SK-N-SH (cell line): ENCODE results near the gene CUBN. TPM values are rescaled to one million over a fixed set of nuclear protein-coding genes. Genes with fewer than 3 reads are reported as not detected.

Source experiments
- CTCF ChIA-PET: fragments of 300-600, 350-600 bp; formaldehyde crosslinking; extraction: SDS; loops from one replicate; lab custom pipeline; 2021; lab: Yijun Ruan, JAX
- POLR2A ChIA-PET: fragments of 350-600 bp; sonication (Branson Sonifier 250); formaldehyde crosslinking; extraction: SDS; loops from one replicate; lab custom pipeline; 2020; ENCODE audit warnings: antibody characterized with exemption, inconsistent platforms; lab: Yijun Ruan, JAX
- DNase-seq: peaks from one replicate; pipeline ENCODE4 v3.0.0; 2012
- H2AFZ ChIP-seq: fragments of 200-600 bp; sonication (generic); 2 replicates; pipeline ENCODE4 v1.8.1; 2016; ENCODE audit warnings: antibody characterized with exemption, mild to moderate bottlenecking, low read depth
- H3F3A ChIP-seq: fragments of 200-600 bp; sonication (generic); replicated peaks from 2 replicates; pipeline ENCODE3; 2016; ENCODE audit warnings: antibody characterized with exemption, mild to moderate bottlenecking; ENCODE audit not compliant: insufficient read depth
- H3K27ac ChIP-seq, 2 experiments: fragments of 200-500 bp in 1 of 2; fragments of 200-600 bp in 1 of 2; sonication (Bioruptor generic) in 1 of 2; sonication (generic), shearing (Covaris generic) in 1 of 2; 2 replicates each; pipeline versions ENCODE4 v1.5.1 to v1.6.1; 2014 to 2016; ENCODE audit warnings: low read depth in 2 of 2, inconsistent platforms in 1 of 2, low read length in 1 of 2, mild to moderate bottlenecking in 1 of 2, mixed read lengths in 1 of 2
- H3K27me3 ChIP-seq: fragments of 200-600 bp; sonication (generic), shearing (Covaris generic); 2 replicates; pipeline ENCODE4 v1.6.1; 2016; ENCODE audit warnings: mixed run types; ENCODE audit not compliant: insufficient read depth
- H3K36me3 ChIP-seq, 2 experiments: fragments of 200-500 bp in 1 of 2; fragments of 200-600 bp in 1 of 2; sonication (Bioruptor generic) in 1 of 2; sonication (generic) in 1 of 2; replicated peaks in 1 of 2; 2 replicates each; pipeline versions ENCODE3 to v1.5.1; 2014 to 2016; ENCODE audit warnings: low read length in 1 of 2, mild to moderate bottlenecking in 1 of 2; ENCODE audit not compliant: insufficient read depth in 2 of 2, control insufficient read depth in 1 of 2
- H3K4me1 ChIP-seq, 2 experiments: fragments of 200-500 bp in 1 of 2; fragments of 200-600 bp in 1 of 2; sonication (Bioruptor generic) in 1 of 2; sonication (generic), shearing (Covaris generic) in 1 of 2; 2 replicates each; pipeline versions ENCODE4 v1.5.1 to v1.6.1; 2014 to 2016; ENCODE audit warnings: low read depth in 1 of 2, low read length in 1 of 2, mixed run types in 1 of 2; ENCODE audit not compliant: insufficient read depth in 2 of 2, control insufficient read depth in 1 of 2
- H3K4me2 ChIP-seq: fragments of 200-600 bp; sonication (generic), shearing (Covaris generic); 2 replicates; pipeline ENCODE4 v1.6.1; 2017; ENCODE audit warnings: mixed run types
- H3K4me3 ChIP-seq, 2 experiments: fragments of 200-500 bp in 1 of 2; fragments of 200-600 bp in 1 of 2; sonication (Bioruptor generic) in 1 of 2; sonication (generic), shearing (Covaris generic) in 1 of 2; 2 replicates each; pipeline versions ENCODE4 v1.5.1 to v1.8.1; 2014 to 2016; ENCODE audit warnings: low read depth in 2 of 2, inconsistent platforms in 1 of 2, low read length in 1 of 2, mild to moderate bottlenecking in 1 of 2, mixed read lengths in 1 of 2, moderate library complexity in 1 of 2
- H3K79me2 ChIP-seq: fragments of 200-600 bp; sonication (generic); 2 replicates; pipeline ENCODE4 v1.8.1; 2017; ENCODE audit warnings: mild to moderate bottlenecking; ENCODE audit not compliant: insufficient read depth
- H3K9ac ChIP-seq: fragments of 200-600 bp; sonication (generic); 2 replicates; pipeline ENCODE4 v1.6.1; 2017; ENCODE audit warnings: mixed run types
- H3K9me2 ChIP-seq: fragments of 200-600 bp; sonication (generic); 2 replicates; pipeline ENCODE4 v1.6.1; 2017; ENCODE audit warnings: mixed run types
- H3K9me3 ChIP-seq: fragments of 200-600 bp; sonication (generic); 2 replicates; pipeline ENCODE4 v1.6.1; 2017; ENCODE audit warnings: mixed run types, mild to moderate bottlenecking, moderate library complexity
- H4K20me1 ChIP-seq: fragments of 200-600 bp; sonication (generic); 2 replicates; pipeline ENCODE4 v1.6.1; 2017; ENCODE audit warnings: mild to moderate bottlenecking, mixed run types; ENCODE audit not compliant: insufficient read depth
- ELF1 ChIP-seq: IDR thresholded peaks from 2 replicates; pipeline ENCODE4 v1.4.0; 2012
- EP300 ChIP-seq, 2 experiments: IDR thresholded peaks; 2 replicates each; pipeline versions ENCODE4 v1.4.0 to v1.6.1; 2012; ENCODE audit warnings: borderline replicate concordance in 1 of 2, low read depth in 1 of 2, low read length in 1 of 2
- EZH2phosphoT487 ChIP-seq: fragments of 200-600 bp; sonication (generic); IDR thresholded peaks from 2 replicates; pipeline ENCODE4 v1.6.1; 2017; ENCODE audit warnings: low read depth, mixed run types, mild to moderate bottlenecking, antibody characterized with exemption, moderate library complexity, borderline replicate concordance
- FOSL2 ChIP-seq: IDR thresholded peaks from 2 replicates; pipeline ENCODE4 v1.4.0; 2012; ENCODE audit warnings: low read depth, mild to moderate bottlenecking, moderate library complexity, borderline replicate concordance
- GABPA ChIP-seq: IDR thresholded peaks from 2 replicates; pipeline ENCODE4 v1.4.0; 2012; ENCODE audit warnings: low read depth, mild to moderate bottlenecking
- GATA2 ChIP-seq: sonication (generic); formaldehyde crosslinking; IDR thresholded peaks from 2 replicates; pipeline ENCODE4 v1.5.0; 2020; ENCODE audit warnings: mild to moderate bottlenecking, missing genetic modification reagents
- MXI1 ChIP-seq: IDR thresholded peaks from 2 replicates; pipeline ENCODE4 v1.6.1; 2012; ENCODE audit warnings: mild to moderate bottlenecking, low read depth, low read length, improper control_type of control experiment
- POLR2AphosphoS5 ChIP-seq: IDR thresholded peaks from 2 replicates; pipeline ENCODE4 v1.6.1; 2012; ENCODE audit warnings: low read depth, low read length
- RAD21 ChIP-seq: IDR thresholded peaks from 2 replicates; pipeline ENCODE4 v1.6.1; 2012; ENCODE audit warnings: mild to moderate bottlenecking, low read length
- RCOR1 ChIP-seq: fragments of 150-350 bp; IDR thresholded peaks from 2 replicates; pipeline ENCODE4 v1.6.1; 2017; ENCODE audit warnings: antibody characterized with exemption, low read length
- RXRA ChIP-seq: IDR thresholded peaks from 2 replicates; pipeline ENCODE4 v1.4.0; 2012; ENCODE audit warnings: low read depth, mild to moderate bottlenecking, borderline replicate concordance
- SIN3A ChIP-seq: IDR thresholded peaks from 2 replicates; pipeline ENCODE4 v1.6.1; 2012; ENCODE audit warnings: low read depth, mild to moderate bottlenecking, low read length, moderate library complexity, borderline replicate concordance
- SMC3 ChIP-seq: IDR thresholded peaks from 2 replicates; pipeline ENCODE4 v1.6.1; 2012; ENCODE audit warnings: low read depth, low read length, improper control_type of control experiment
- TAF1 ChIP-seq: IDR thresholded peaks from 2 replicates; pipeline ENCODE4 v1.6.1; 2012; ENCODE audit warnings: low read depth, mild to moderate bottlenecking, low read length, moderate library complexity, borderline replicate concordance
- TEAD4 ChIP-seq: IDR thresholded peaks from 2 replicates; pipeline ENCODE4 v1.4.0; 2012; ENCODE audit warnings: mild to moderate bottlenecking, borderline replicate concordance; ENCODE audit not compliant: insufficient read depth
- YY1 ChIP-seq: IDR thresholded peaks from 2 replicates; pipeline ENCODE4 v1.4.0; 2012; ENCODE audit warnings: low read depth, mild to moderate bottlenecking
- WGBS: methylation state at CpG from one replicate; pipeline ENCODE4 v1.1.6; 2017; ENCODE audit warnings: low lambda C conversion rate; 5-methylcytosine and 5-hydroxymethylcytosine counted together
- polyA plus RNA-seq, 3 experiments: library from polyadenylated mRNA; depleted of rRNA; stranded (reverse); fragments of >200 nt; gene quantifications; 2 replicates each; pipeline ENCODE4 v1.2.3, GENCODE V29; 2012
- TF ChIP-seq, protein P1 (sequence below): fragments of 150-350 bp; IDR thresholded peaks from 2 replicates; pipeline ENCODE4 v1.6.1; 2016; ENCODE audit warnings: mild to moderate bottlenecking, low read depth, low read length
- TF ChIP-seq, protein P2 (sequence below): IDR thresholded peaks from 2 replicates; pipeline ENCODE4; 2012
- TF ChIP-seq, protein P3 (sequence below): IDR thresholded peaks from 2 replicates; pipeline ENCODE4 v1.6.1; 2012; ENCODE audit warnings: mild to moderate bottlenecking, low read depth, low read length, moderate library complexity
- TF ChIP-seq, protein P4 (sequence below): fragments of 150-350 bp; IDR thresholded peaks from 2 replicates; pipeline ENCODE4 v1.6.1; 2017; ENCODE audit warnings: antibody characterized with exemption, low read length, low read depth, borderline replicate concordance

The CUBN gene
- polyA plus RNA-seq, 1 of the 3 experiments (the other 2 are of a cell fraction): 2.4 TPM

DNA sequence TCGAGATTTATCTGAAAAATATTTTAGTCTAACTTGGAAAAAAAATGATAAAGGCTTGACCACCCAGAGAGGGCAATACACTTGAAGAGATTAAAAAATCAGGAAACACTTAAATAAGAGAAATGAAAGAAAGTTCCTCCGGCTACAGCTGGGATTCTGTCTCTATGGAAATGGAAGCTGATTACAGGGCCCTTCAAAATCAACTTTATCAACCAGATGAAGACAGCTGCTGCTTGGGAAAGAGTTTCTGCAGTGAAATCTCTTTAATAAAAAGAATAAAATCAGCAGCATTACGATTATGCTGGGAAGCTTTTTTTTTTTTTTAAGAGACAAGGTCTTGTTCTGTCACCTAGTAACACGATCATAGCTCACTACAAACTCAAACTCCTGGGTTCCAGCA is 316.9 kb downstream of the CUBN start:
- no peak overlapping the region for H3K27ac ChIP-seq
- TF ChIP-seq, protein P1, sequence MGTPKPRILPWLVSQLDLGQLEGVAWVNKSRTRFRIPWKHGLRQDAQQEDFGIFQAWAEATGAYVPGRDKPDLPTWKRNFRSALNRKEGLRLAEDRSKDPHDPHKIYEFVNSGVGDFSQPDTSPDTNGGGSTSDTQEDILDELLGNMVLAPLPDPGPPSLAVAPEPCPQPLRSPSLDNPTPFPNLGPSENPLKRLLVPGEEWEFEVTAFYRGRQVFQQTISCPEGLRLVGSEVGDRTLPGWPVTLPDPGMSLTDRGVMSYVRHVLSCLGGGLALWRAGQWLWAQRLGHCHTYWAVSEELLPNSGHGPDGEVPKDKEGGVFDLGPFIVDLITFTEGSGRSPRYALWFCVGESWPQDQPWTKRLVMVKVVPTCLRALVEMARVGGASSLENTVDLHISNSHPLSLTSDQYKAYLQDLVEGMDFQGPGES: no peak
- TF ChIP-seq SIN3A: no peak
- no peak for TF ChIP-seq EZH2phosphoT487
- no peak for TF ChIP-seq POLR2AphosphoS5
- TF ChIP-seq RCOR1: no peak
- TF ChIP-seq SMC3: no peak
- no peak for TF ChIP-seq GABPA
- no peak for TF ChIP-seq TEAD4
- TF ChIP-seq ELF1: no peak
- no peak for TF ChIP-seq MXI1
- TF ChIP-seq, protein P2, sequence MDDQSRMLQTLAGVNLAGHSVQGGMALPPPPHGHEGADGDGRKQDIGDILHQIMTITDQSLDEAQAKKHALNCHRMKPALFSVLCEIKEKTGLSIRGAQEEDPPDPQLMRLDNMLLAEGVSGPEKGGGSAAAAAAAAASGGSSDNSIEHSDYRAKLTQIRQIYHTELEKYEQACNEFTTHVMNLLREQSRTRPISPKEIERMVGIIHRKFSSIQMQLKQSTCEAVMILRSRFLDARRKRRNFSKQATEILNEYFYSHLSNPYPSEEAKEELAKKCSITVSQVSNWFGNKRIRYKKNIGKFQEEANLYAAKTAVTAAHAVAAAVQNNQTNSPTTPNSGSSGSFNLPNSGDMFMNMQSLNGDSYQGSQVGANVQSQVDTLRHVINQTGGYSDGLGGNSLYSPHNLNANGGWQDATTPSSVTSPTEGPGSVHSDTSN: no peak
- TF ChIP-seq GATA2 (CRISPR knock-in tag): no peak
- TF ChIP-seq RAD21: no peak
- no peak for TF ChIP-seq FOSL2
- TF ChIP-seq, protein P3, sequence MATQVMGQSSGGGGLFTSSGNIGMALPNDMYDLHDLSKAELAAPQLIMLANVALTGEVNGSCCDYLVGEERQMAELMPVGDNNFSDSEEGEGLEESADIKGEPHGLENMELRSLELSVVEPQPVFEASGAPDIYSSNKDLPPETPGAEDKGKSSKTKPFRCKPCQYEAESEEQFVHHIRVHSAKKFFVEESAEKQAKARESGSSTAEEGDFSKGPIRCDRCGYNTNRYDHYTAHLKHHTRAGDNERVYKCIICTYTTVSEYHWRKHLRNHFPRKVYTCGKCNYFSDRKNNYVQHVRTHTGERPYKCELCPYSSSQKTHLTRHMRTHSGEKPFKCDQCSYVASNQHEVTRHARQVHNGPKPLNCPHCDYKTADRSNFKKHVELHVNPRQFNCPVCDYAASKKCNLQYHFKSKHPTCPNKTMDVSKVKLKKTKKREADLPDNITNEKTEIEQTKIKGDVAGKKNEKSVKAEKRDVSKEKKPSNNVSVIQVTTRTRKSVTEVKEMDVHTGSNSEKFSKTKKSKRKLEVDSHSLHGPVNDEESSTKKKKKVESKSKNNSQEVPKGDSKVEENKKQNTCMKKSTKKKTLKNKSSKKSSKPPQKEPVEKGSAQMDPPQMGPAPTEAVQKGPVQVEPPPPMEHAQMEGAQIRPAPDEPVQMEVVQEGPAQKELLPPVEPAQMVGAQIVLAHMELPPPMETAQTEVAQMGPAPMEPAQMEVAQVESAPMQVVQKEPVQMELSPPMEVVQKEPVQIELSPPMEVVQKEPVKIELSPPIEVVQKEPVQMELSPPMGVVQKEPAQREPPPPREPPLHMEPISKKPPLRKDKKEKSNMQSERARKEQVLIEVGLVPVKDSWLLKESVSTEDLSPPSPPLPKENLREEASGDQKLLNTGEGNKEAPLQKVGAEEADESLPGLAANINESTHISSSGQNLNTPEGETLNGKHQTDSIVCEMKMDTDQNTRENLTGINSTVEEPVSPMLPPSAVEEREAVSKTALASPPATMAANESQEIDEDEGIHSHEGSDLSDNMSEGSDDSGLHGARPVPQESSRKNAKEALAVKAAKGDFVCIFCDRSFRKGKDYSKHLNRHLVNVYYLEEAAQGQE: no peak
- TF ChIP-seq EP300 (IDR thresholded peaks at IDR 0.05; ENCODE audit: borderline replicate concordance in 1 of 2, low read depth in 1 of 2, low read length in 1 of 2): no peak
- TF ChIP-seq TAF1: no peak
- TF ChIP-seq YY1: no peak
- TF ChIP-seq RXRA: no peak
- TF ChIP-seq, protein P4, sequence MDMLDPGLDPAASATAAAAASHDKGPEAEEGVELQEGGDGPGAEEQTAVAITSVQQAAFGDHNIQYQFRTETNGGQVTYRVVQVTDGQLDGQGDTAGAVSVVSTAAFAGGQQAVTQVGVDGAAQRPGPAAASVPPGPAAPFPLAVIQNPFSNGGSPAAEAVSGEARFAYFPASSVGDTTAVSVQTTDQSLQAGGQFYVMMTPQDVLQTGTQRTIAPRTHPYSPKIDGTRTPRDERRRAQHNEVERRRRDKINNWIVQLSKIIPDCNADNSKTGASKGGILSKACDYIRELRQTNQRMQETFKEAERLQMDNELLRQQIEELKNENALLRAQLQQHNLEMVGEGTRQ: no peak
- ChIA-PET POLR2A (no interaction called here), CTCF (interaction anchor here (0.7 to 0.9 kb wide), 2 partner anchors 36 to 212 kb away, joined by 3 read pairs; no protein-coding TSS in a partner anchor)
- no peaks in the 10 kb centered on the region for H3F3A ChIP-seq
- H3K9me2 ChIP-seq: no peaks in the 10 kb centered on the region
- no peaks in the 10 kb centered on the region for H3K36me3 ChIP-seq
- H3K4me2 ChIP-seq: no peak overlapping the region
- peaks cover 90% of the 10 kb centered on the region for H3K79me2 ChIP-seq
- H4K20me1 ChIP-seq: no peaks in the 10 kb centered on the region
- no peak for DNase-seq
- 92% methylated on average over 4 of the region's 4 CpGs for WGBS
- H3K9ac ChIP-seq: no peak overlapping the region
- H3K27me3 ChIP-seq: no peaks in the 10 kb centered on the region
- peaks cover 0 to 13% of the 10 kb centered on the region in 2 experiments; a peak in 2 of 4 replicates for H3K4me1 ChIP-seq
- no peak overlapping the region for H3K4me3 ChIP-seq
- H2AFZ ChIP-seq: no peak overlapping the region
- no peaks in the 10 kb centered on the region for H3K9me3 ChIP-seq
